ENCODE results near the gene WIF1.

- TF ChIP-seq CTCF (IDR thresholded peaks at IDR 0.05 in 8 of 11, conservative IDR thresholded peaks at IDR 0.05 in 3 of 11) (no peak), POLR2A (IDR thresholded peaks at IDR 0.05) (no peak)
These were observed 27.5 kb downstream of the WIF1 start for GRCh38 chr12:65093606-65094005.

Data from spleen (tissue), 7 donors.